K562 (cell line): ENCODE measurements around the gene EYA3. TPM values are rescaled to one million over a fixed set of nuclear protein-coding genes. Genes with fewer than 3 reads are reported as not detected.

Experiments
- ATAC-seq: fragments of 200-7000 bp; cut with Tn5 transposase; 3 replicates; pipeline ENCODE4 v1.9.1; 2020; ENCODE audit warnings: moderate library complexity
- BruUV-seq: library from RNA; stranded (reverse); fragments of 400-500 nt; replicated peaks from 2 replicates; lab custom pipeline; 2021; lab: Mats Ljungman, UMichigan
- CTCF ChIA-PET: fragments of 300-600 bp; formaldehyde crosslinking; extraction: SDS; loops from one replicate; lab custom pipeline; 2021; ENCODE audit warnings: low intra/inter-chr PET ratio; lab: Yijun Ruan, JAX
- POLR2A ChIA-PET: fragments of 300-600, 350-650 bp; sonication (Branson Sonifier 250); formaldehyde crosslinking; extraction: SDS; loops from one replicate; lab custom pipeline; 2021; ENCODE audit warnings: antibody characterized with exemption, inconsistent platforms; lab: Yijun Ruan, JAX
- DNase-seq, 4 experiments: peaks; one replicate each; pipeline versions ENCODE4 v3.0.0 to v3.0.0-alpha.2; 2011 to 2018; ENCODE audit warnings: low spot score in 3 of 4, mixed read lengths in 3 of 4; ENCODE audit errors: extremely low read depth in 1 of 4
- FAIRE-seq: peaks from 2 replicates; lab custom pipeline; 2011; peaks lifted over from hg19 to GRCh38; lab: Jason Lieb, UNC
- H2AFZ ChIP-seq: 2 replicates; pipeline ENCODE4 v1.6.0; 2011; ENCODE audit warnings: low read depth, low read length, control low read depth, inconsistent platforms
- H3K27ac ChIP-seq: fragments of 200-600 bp; 3 replicates; pipeline ENCODE4 v1.8.0; 2011; ENCODE audit warnings: low read depth, mild to moderate bottlenecking, control low read depth, inconsistent platforms, low read length, moderate library complexity, mixed read lengths; ENCODE audit errors: extremely low read depth
- H3K27me3 ChIP-seq, 2 experiments: fragments of 300-600 bp in 1 of 2; 2 replicates in 1 of 2; 3 replicates in 1 of 2; pipeline versions ENCODE4 v1.6.0 to v1.8.0; 2011; ENCODE audit warnings: inconsistent platforms in 2 of 2, low read length in 2 of 2, mild to moderate bottlenecking in 1 of 2, mixed read lengths in 1 of 2, moderate library complexity in 1 of 2; ENCODE audit not compliant: control insufficient read depth in 2 of 2, insufficient read depth in 2 of 2
- H3K36me3 ChIP-seq: fragments of 300-600 bp; 3 replicates; pipeline ENCODE4 v1.8.0; 2011; ENCODE audit warnings: mild to moderate bottlenecking, low read length, inconsistent platforms; ENCODE audit not compliant: control insufficient read depth, insufficient read depth
- H3K4me1 ChIP-seq, 2 experiments: fragments of 200-600 bp in 1 of 2; replicated peaks in 1 of 2; 2 replicates in 1 of 2; 3 replicates in 1 of 2; pipeline versions ENCODE4 v1.5.1 to v1.8.0; 2011; ENCODE audit warnings: inconsistent platforms in 2 of 2, low read length in 2 of 2, mild to moderate bottlenecking in 1 of 2, mixed read lengths in 1 of 2, moderate library complexity in 1 of 2; ENCODE audit not compliant: control insufficient read depth in 2 of 2, insufficient read depth in 2 of 2
- H3K4me2 ChIP-seq: 2 replicates; pipeline ENCODE4 v1.6.1; 2011; ENCODE audit warnings: low read length, control low read depth, inconsistent platforms, mixed read lengths; ENCODE audit not compliant: insufficient read depth
- H3K4me3 ChIP-seq: fragments of 200-600 bp; sonication (generic), shearing (Covaris generic); 2 replicates; pipeline ENCODE4 v1.5.1; 2016; ENCODE audit warnings: control low read depth, inconsistent platforms
- H3K79me2 ChIP-seq: fragments of 200-600 bp; 3 replicates; pipeline ENCODE4 v1.8.0; 2011; ENCODE audit warnings: low read length, inconsistent platforms; ENCODE audit not compliant: control insufficient read depth, insufficient read depth
- H3K9ac ChIP-seq, 2 experiments: 2 replicates each; pipeline versions ENCODE4 v1.6.0 to v1.6.1; 2011; ENCODE audit warnings: low read depth in 2 of 2, low read length in 2 of 2, control low read depth in 1 of 2, inconsistent platforms in 1 of 2, mild to moderate bottlenecking in 1 of 2, mixed read lengths in 1 of 2; ENCODE audit not compliant: insufficient read depth in 1 of 2
- H3K9me1 ChIP-seq: one replicate; pipeline ENCODE4 v1.6.0; 2011; ENCODE audit warnings: inconsistent platforms, mild to moderate bottlenecking, low read length, moderate library complexity; ENCODE audit not compliant: control insufficient read depth, insufficient read depth
- H3K9me3 ChIP-seq: replicated peaks from 2 replicates; pipeline ENCODE4 v1.5.1; 2011; ENCODE audit warnings: low read depth, low read length, inconsistent platforms; ENCODE audit not compliant: control insufficient read depth, insufficient read depth
- H4K20me1 ChIP-seq: replicated peaks from 2 replicates; pipeline ENCODE4 v1.6.1; 2011; ENCODE audit warnings: low read length, inconsistent platforms, mixed read lengths; ENCODE audit not compliant: control insufficient read depth, insufficient read depth
- TGIF2 ChIP-seq: sonication (generic); formaldehyde crosslinking; IDR thresholded peaks from 2 replicates; pipeline ENCODE4 v1.8.1; 2022; ENCODE audit warnings: mild to moderate bottlenecking, missing genetic modification reagents, moderate library complexity
- WGBS: fragments of 100-300 bp; shearing (Covaris generic); methylation state at CpG from one replicate; pipeline ENCODE4 v1.1.6; 2016; ENCODE audit warnings: low coverage, mixed read lengths; ENCODE audit not compliant: insufficient coverage; ENCODE audit errors: missing lambda C conversion rate; 5-methylcytosine and 5-hydroxymethylcytosine counted together
- in situ Hi-C: fragments of 300-500 bp; cut with MboI; formaldehyde crosslinking; loops from 4 replicates; pipeline ENCODE4 v1.15.0; 2018; ENCODE audit warnings: inconsistent platforms, mixed read lengths
- intact Hi-C: fragments of 100-400 bp; cut with micrococcal nuclease; formaldehyde crosslinking; loops from 2 replicates; pipeline ENCODE4 v1.14.2; 2022
- polyA plus RNA-seq, 8 experiments: library from polyadenylated mRNA; depleted of rRNA in 4 of 8; stranded (reverse) in 5 of 8; unstranded in 3 of 8; fragments of >200 nt; fragmentation: Nextera tagmentation in 2 of 8; fragmentation: Illumina TruSeq in 1 of 8; extraction: Ambion mirVana in 2 of 8; extraction: Trizol in 1 of 8; gene quantifications; 2 replicates each; pipeline versions ENCODE4 v1.2.1 to v1.2.3, GENCODE V29; 2011 to 2014; ENCODE audit warnings: inconsistent platforms in 1 of 8, missing spikeins in 1 of 8
- total RNA-seq, 7 experiments: library from RNA; depleted of rRNA in 6 of 7; stranded (reverse); fragments of >200 nt in 6 of 7; fragmentation: Illumina TruSeq in 2 of 7; extraction: Trizol in 2 of 7; gene quantifications; 2 replicates each; pipeline versions ENCODE4 v1.2.1 to v1.2.3, GENCODE V29; 2011 to 2021; ENCODE audit warnings: low replicate concordance in 1 of 7
- TF ChIP-seq, protein P1 (sequence below): fragments of 450-650 bp; IDR thresholded peaks from 2 replicates; pipeline ENCODE4 v1.6.1; 2016; ENCODE audit warnings: mild to moderate bottlenecking, moderate library complexity
- TF ChIP-seq, protein P2 (sequence below): fragments of 450-650 bp; formaldehyde crosslinking; IDR thresholded peaks from 2 replicates; pipeline ENCODE4 v1.4.0; 2022; ENCODE audit warnings: mild to moderate bottlenecking, moderate library complexity
- TF ChIP-seq, protein P3 (sequence below), 2 experiments: IDR thresholded peaks; 2 replicates each; pipeline ENCODE4 v1.6.1; 2011; ENCODE audit warnings: borderline replicate concordance in 1 of 2, control low read depth in 1 of 2, low read depth in 1 of 2, low read length in 1 of 2, mild to moderate bottlenecking in 1 of 2, mixed read lengths in 1 of 2, moderate library complexity in 1 of 2; ENCODE audit not compliant: insufficient read depth in 1 of 2, insufficient read length in 1 of 2, poor library complexity in 1 of 2, severe bottlenecking in 1 of 2; ENCODE audit errors: extremely low read depth in 1 of 2

The EYA3 gene
- total and polyA plus RNA-seq, 9 of the 15 experiments (the other 6 are each of a cell fraction or from before 2014, with no cell fraction given), result 21.7 to 64.0 (median 43.6) TPM

DNA sequence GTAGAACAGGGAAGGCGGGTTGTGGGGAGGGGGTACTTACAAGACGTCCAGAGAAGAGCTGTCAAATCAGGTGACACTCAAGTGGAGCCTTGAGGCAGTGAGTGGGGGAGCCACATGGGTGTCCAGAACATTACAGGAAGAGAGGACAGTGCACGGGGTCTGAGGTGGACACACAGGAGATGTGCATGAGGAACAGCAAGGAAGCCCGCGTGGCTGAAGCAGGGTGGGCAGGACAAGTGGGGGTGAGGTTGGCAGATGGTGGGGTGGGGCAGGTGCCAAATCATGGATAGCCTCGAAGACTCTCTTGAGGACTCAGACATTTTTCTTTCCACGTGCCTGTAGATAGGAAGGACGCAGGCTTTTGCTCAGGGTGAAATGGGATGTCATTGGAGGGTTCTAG is 152.7 kb downstream of the EYA3 start:
- in situ Hi-C loops, result no loop called here
- no TSS peak for BruUV-seq
- H3K9me3 ChIP-seq, result no peaks in the 10 kb centered on the region
- ATAC-seq (peak; percentile 12; the same call in 2 of the 3 replicates), DNase-seq (peak in 1 of 4 experiments; percentile 10)
- H3K4me1 ChIP-seq, result peaks cover 11 to 18% of the 10 kb centered on the region in 2 experiments
- 51% methylated on average over 8 of the region's 8 CpGs for WGBS
- H4K20me1 ChIP-seq, result no peaks in the 10 kb centered on the region
- POLR2A ChIA-PET, result interaction anchor here (0.7 to 2.0 kb wide), 3 partner anchors 10 to 11 kb away, joined by 3 to 16 read pairs (median 4); no protein-coding TSS in a partner anchor
- no peak overlapping the region for H3K4me3 ChIP-seq
- H2AFZ ChIP-seq, result peak overlapping the region; percentile 92
- TF ChIP-seq, protein P1, sequence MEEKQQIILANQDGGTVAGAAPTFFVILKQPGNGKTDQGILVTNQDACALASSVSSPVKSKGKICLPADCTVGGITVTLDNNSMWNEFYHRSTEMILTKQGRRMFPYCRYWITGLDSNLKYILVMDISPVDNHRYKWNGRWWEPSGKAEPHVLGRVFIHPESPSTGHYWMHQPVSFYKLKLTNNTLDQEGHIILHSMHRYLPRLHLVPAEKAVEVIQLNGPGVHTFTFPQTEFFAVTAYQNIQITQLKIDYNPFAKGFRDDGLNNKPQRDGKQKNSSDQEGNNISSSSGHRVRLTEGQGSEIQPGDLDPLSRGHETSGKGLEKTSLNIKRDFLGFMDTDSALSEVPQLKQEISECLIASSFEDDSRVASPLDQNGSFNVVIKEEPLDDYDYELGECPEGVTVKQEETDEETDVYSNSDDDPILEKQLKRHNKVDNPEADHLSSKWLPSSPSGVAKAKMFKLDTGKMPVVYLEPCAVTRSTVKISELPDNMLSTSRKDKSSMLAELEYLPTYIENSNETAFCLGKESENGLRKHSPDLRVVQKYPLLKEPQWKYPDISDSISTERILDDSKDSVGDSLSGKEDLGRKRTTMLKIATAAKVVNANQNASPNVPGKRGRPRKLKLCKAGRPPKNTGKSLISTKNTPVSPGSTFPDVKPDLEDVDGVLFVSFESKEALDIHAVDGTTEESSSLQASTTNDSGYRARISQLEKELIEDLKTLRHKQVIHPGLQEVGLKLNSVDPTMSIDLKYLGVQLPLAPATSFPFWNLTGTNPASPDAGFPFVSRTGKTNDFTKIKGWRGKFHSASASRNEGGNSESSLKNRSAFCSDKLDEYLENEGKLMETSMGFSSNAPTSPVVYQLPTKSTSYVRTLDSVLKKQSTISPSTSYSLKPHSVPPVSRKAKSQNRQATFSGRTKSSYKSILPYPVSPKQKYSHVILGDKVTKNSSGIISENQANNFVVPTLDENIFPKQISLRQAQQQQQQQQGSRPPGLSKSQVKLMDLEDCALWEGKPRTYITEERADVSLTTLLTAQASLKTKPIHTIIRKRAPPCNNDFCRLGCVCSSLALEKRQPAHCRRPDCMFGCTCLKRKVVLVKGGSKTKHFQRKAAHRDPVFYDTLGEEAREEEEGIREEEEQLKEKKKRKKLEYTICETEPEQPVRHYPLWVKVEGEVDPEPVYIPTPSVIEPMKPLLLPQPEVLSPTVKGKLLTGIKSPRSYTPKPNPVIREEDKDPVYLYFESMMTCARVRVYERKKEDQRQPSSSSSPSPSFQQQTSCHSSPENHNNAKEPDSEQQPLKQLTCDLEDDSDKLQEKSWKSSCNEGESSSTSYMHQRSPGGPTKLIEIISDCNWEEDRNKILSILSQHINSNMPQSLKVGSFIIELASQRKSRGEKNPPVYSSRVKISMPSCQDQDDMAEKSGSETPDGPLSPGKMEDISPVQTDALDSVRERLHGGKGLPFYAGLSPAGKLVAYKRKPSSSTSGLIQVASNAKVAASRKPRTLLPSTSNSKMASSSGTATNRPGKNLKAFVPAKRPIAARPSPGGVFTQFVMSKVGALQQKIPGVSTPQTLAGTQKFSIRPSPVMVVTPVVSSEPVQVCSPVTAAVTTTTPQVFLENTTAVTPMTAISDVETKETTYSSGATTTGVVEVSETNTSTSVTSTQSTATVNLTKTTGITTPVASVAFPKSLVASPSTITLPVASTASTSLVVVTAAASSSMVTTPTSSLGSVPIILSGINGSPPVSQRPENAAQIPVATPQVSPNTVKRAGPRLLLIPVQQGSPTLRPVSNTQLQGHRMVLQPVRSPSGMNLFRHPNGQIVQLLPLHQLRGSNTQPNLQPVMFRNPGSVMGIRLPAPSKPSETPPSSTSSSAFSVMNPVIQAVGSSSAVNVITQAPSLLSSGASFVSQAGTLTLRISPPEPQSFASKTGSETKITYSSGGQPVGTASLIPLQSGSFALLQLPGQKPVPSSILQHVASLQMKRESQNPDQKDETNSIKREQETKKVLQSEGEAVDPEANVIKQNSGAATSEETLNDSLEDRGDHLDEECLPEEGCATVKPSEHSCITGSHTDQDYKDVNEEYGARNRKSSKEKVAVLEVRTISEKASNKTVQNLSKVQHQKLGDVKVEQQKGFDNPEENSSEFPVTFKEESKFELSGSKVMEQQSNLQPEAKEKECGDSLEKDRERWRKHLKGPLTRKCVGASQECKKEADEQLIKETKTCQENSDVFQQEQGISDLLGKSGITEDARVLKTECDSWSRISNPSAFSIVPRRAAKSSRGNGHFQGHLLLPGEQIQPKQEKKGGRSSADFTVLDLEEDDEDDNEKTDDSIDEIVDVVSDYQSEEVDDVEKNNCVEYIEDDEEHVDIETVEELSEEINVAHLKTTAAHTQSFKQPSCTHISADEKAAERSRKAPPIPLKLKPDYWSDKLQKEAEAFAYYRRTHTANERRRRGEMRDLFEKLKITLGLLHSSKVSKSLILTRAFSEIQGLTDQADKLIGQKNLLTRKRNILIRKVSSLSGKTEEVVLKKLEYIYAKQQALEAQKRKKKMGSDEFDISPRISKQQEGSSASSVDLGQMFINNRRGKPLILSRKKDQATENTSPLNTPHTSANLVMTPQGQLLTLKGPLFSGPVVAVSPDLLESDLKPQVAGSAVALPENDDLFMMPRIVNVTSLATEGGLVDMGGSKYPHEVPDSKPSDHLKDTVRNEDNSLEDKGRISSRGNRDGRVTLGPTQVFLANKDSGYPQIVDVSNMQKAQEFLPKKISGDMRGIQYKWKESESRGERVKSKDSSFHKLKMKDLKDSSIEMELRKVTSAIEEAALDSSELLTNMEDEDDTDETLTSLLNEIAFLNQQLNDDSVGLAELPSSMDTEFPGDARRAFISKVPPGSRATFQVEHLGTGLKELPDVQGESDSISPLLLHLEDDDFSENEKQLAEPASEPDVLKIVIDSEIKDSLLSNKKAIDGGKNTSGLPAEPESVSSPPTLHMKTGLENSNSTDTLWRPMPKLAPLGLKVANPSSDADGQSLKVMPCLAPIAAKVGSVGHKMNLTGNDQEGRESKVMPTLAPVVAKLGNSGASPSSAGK, result peak; percentile 18; the same call in 1 of the 2 replicates
- no peak for TF ChIP-seq TGIF2 (CRISPR knock-in tag)
- TF ChIP-seq, protein P2, sequence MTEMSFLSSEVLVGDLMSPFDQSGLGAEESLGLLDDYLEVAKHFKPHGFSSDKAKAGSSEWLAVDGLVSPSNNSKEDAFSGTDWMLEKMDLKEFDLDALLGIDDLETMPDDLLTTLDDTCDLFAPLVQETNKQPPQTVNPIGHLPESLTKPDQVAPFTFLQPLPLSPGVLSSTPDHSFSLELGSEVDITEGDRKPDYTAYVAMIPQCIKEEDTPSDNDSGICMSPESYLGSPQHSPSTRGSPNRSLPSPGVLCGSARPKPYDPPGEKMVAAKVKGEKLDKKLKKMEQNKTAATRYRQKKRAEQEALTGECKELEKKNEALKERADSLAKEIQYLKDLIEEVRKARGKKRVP (CRISPR knock-in tag), result no peak
- TF ChIP-seq, protein P3, sequence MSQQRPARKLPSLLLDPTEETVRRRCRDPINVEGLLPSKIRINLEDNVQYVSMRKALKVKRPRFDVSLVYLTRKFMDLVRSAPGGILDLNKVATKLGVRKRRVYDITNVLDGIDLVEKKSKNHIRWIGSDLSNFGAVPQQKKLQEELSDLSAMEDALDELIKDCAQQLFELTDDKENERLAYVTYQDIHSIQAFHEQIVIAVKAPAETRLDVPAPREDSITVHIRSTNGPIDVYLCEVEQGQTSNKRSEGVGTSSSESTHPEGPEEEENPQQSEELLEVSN (IDR thresholded peaks at IDR 0.05; ENCODE audit: borderline replicate concordance in 1 of 2, extremely low read depth in 1 of 2, insufficient read depth in 1 of 2, insufficient read length in 1 of 2, low read depth in 1 of 2, low read length in 1 of 2, poor library complexity in 1 of 2, severe bottlenecking in 1 of 2), result peak in 1 of 2 experiments; percentile 17
- TF ChIP-seq, all 486 proteins: peak for 2
- CTCF ChIA-PET, result no interaction called here
- H3K9ac ChIP-seq, result peak overlapping the region in 1 of 2 experiments; percentile 46; a peak in 1 of 4 replicates
- no peaks in the 10 kb centered on the region for H3K79me2 ChIP-seq
- H3K36me3 ChIP-seq, result no peaks in the 10 kb centered on the region
- peak overlapping the region; percentile 77 for H3K4me2 ChIP-seq
- H3K9me1 ChIP-seq, result no peaks in the 10 kb centered on the region
- no peak overlapping the region for H3K27ac ChIP-seq
- no peaks in the 10 kb centered on the region for H3K27me3 ChIP-seq
- FAIRE-seq, result no peak
- intact Hi-C loops, result loop anchor here (5.0 kb wide), 1 partner anchor 78 kb away; no protein-coding TSS in a partner anchor
